AG04449 (cell line): ENCODE results near the gene UBE2F.

Experiments
- CTCF ChIA-PET: fragments of 350-600 bp; formaldehyde crosslinking; extraction: SDS; loops from one replicate; lab custom pipeline; 2021; ENCODE audit warnings: antibody characterized with exemption; lab: Yijun Ruan, JAX
- POLR2A ChIA-PET: fragments of 400-600, 350-600 bp; formaldehyde crosslinking; extraction: SDS; loops from one replicate; lab custom pipeline; 2020; ENCODE audit warnings: antibody characterized with exemption, inconsistent platforms; lab: Yijun Ruan, JAX
- DNase-seq: peaks from one replicate; pipeline ENCODE4 v3.0.0-alpha.2; 2010; ENCODE audit warnings: low read depth, low spot score
- H3K4me3 ChIP-seq: 2 replicates; pipeline ENCODE4 v1.5.1; 2011; ENCODE audit warnings: low read depth, mild to moderate bottlenecking, control low read depth, low read length
- CTCF ChIP-seq: IDR thresholded peaks from one replicate; pipeline ENCODE4 v1.5.1; 2011; ENCODE audit warnings: mild to moderate bottlenecking, moderate library complexity, low read length, control low read depth, inconsistent platforms; ENCODE audit not compliant: insufficient read depth; ENCODE audit errors: missing control alignments

Gene UBE2F

GRCh38 chr2:237931205-237931721 lies 35.6 kb upstream of the UBE2F start:
- no peak for TF ChIP-seq CTCF
- H3K4me3 ChIP-seq: no peak overlapping the region
- peak; percentile 21 for DNase-seq
- POLR2A ChIA-PET: no interaction called here
- CTCF ChIA-PET: interaction anchor here (1.3 to 5.2 kb wide), 2 partner anchors 8 to 15 kb away, joined by 4 to 41 read pairs; no protein-coding TSS in a partner anchor

- CTCF ChIA-PET: interaction anchor here (5.2 kb wide), 1 partner anchor 10 kb away, joined by 41 read pairs; no protein-coding TSS in a partner anchor
- POLR2A ChIA-PET: no interaction called here
- H3K4me3 ChIP-seq: no peak overlapping the region
- DNase-seq: peak; percentile 53
- no peak for TF ChIP-seq CTCF
Observed at GRCh38 chr2:237932731-237933131, 34.1 kb upstream of the UBE2F start.

GRCh38 chr2:237934186-237934585 lies 32.6 kb upstream of the UBE2F start:
- POLR2A ChIA-PET: interaction anchor here (0.8 kb wide), 1 partner anchor 17 kb away, joined by 3 read pairs; no protein-coding TSS in a partner anchor
- TF ChIP-seq CTCF: no peak
- H3K4me3 ChIP-seq: no peak overlapping the region
- no peak for DNase-seq
- CTCF ChIA-PET: interaction anchor here (5.2 kb wide), 1 partner anchor 11 kb away, joined by 41 read pairs; no protein-coding TSS in a partner anchor

- no peak for TF ChIP-seq CTCF
- H3K4me3 ChIP-seq: no peak overlapping the region
- CTCF ChIA-PET: interaction anchor here (1.4 to 5.2 kb wide), 3 partner anchors 9 to 13 kb away, joined by 4 to 41 read pairs (median 4); no protein-coding TSS in a partner anchor
- POLR2A ChIA-PET: no interaction called here
- DNase-seq: no peak
Observed at GRCh38 chr2:237935740-237936452, 30.9 kb upstream of the UBE2F start.

- TF ChIP-seq CTCF: no peak
- no peak for DNase-seq
- CTCF ChIA-PET: interaction anchor here (1.5 to 1.6 kb wide), 2 partner anchors 13 to 16 kb away, joined by 3 to 12 read pairs; no protein-coding TSS in a partner anchor
- POLR2A ChIA-PET: no interaction called here
- H3K4me3 ChIP-seq: no peak overlapping the region
Observed at GRCh38 chr2:237939251-237939650, 27.6 kb upstream of the UBE2F start.

- CTCF ChIA-PET: no interaction called here
- no peak overlapping the region for H3K4me3 ChIP-seq
- POLR2A ChIA-PET: no interaction called here
- TF ChIP-seq CTCF: no peak
- DNase-seq: no peak
Observed at GRCh38 chr2:237940828-237941227, 26.0 kb upstream of the UBE2F start.
